GM19023 (cell line): ENCODE results near the gene SSR1.
"Not testable (repeated sequence)": the region's sequence is repeated elsewhere in the genome, so short reads cannot be mapped to it uniquely, and the experiment has no call there.

Experiments used
- ATAC-seq: cut with Tn5 transposase; IDR thresholded peaks from one replicate; pipeline ENCODE4 v1.9.1; 2021; ENCODE audit warnings: mild to moderate bottlenecking, moderate library complexity; ENCODE audit not compliant: unreplicated experiment

Gene SSR1

GRCh38 chr6:7283676-7284075, 29.3 kb downstream of the SSR1 start:
- no peak for ATAC-seq

- ATAC-seq, result no peak
These were observed 30.7 kb downstream of the SSR1 start for GRCh38 chr6:7282097-7282906.

- ATAC-seq, result no peak
These were observed 36.8 kb downstream of the SSR1 start for GRCh38 chr6:7276199-7276524.

- not testable (repeated sequence) for ATAC-seq
These were observed 38.5 kb downstream of the SSR1 start for GRCh38 chr6:7274525-7274924.

GRCh38 chr6:7273709-7274108, 39.3 kb downstream of the SSR1 start:
- no peak for ATAC-seq

GRCh38 chr6:7271205-7271534, 41.8 kb downstream of the SSR1 start:
- ATAC-seq, result no peak

- ATAC-seq, result no peak
These were observed 42.4 kb downstream of the SSR1 start for GRCh38 chr6:7270320-7271204.

- no peak for ATAC-seq
These were observed 43.2 kb downstream of the SSR1 start for GRCh38 chr6:7269816-7270215.

GRCh38 chr6:7268816-7269555, 44.0 kb downstream of the SSR1 start:
- no peak for ATAC-seq

- no peak for ATAC-seq
These were observed 44.6 kb downstream of the SSR1 start for GRCh38 chr6:7268362-7268761.

- ATAC-seq, result no peak
These were observed 45.4 kb downstream of the SSR1 start for GRCh38 chr6:7267466-7268091.

GRCh38 chr6:7267071-7267465, 45.9 kb downstream of the SSR1 start:
- no peak for ATAC-seq

GRCh38 chr6:7265385-7265726, 47.6 kb downstream of the SSR1 start:
- not testable (repeated sequence) for ATAC-seq

GRCh38 chr6:7264686-7265384, 48.2 kb downstream of the SSR1 start:
- ATAC-seq, result no peak

GRCh38 chr6:7264041-7264440, 49.0 kb downstream of the SSR1 start:
- ATAC-seq, result no peak

- ATAC-seq, result not testable (repeated sequence)
These were observed 49.5 kb downstream of the SSR1 start for GRCh38 chr6:7263519-7263805.

GRCh38 chr6:7262746-7263518, 50.1 kb downstream of the SSR1 start:
- no peak for ATAC-seq

- ATAC-seq, result no peak
These were observed 51.0 kb downstream of the SSR1 start for GRCh38 chr6:7261852-7262461.

GRCh38 chr6:7261032-7261841, 51.8 kb downstream of the SSR1 start:
- ATAC-seq, result peak; percentile 80
